ENCODE data around the gene MAMDC4.
"Not testable (repeated sequence)": the region's sequence is repeated elsewhere in the genome, so short reads cannot be mapped to it uniquely, and the experiment has no call there.

DNA sequence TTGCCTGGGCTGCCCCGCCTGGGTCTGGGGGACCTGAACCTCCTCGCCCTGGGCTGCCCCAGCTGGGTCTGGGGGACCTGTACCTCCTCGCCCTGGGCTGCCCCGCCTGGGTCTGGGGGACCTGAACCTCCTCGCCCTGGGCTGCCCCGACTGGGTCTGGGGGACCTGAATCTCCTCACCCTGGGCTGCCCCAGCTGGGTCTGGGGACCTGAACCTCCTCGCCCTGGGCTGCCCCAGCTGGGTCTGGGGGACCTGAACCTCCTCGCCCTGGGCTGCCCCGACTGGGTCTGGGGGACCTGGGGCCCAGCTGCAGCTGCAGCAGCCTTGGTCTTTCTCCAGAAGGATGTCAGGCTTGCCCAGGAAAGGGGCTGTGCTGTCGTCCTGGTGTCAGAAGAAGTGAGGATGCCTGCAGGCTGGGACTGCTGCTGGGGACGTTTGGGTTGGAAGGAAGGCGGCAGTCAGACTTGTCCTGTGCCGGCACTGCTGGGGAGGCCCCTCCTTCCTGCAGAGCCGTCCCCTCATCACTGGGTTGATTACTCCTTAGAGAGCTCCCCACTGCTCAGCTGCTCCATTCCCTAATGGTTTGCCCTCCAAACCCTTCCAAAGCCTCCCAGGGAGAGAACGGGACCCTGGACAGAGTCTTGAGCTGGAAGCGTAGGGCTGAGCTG is 18.6 kb upstream of the MAMDC4 start:
- not testable (repeated sequence) for TF ChIP-seq POLR2A (IDR thresholded peaks at IDR 0.05)
- TF ChIP-seq, protein P1, sequence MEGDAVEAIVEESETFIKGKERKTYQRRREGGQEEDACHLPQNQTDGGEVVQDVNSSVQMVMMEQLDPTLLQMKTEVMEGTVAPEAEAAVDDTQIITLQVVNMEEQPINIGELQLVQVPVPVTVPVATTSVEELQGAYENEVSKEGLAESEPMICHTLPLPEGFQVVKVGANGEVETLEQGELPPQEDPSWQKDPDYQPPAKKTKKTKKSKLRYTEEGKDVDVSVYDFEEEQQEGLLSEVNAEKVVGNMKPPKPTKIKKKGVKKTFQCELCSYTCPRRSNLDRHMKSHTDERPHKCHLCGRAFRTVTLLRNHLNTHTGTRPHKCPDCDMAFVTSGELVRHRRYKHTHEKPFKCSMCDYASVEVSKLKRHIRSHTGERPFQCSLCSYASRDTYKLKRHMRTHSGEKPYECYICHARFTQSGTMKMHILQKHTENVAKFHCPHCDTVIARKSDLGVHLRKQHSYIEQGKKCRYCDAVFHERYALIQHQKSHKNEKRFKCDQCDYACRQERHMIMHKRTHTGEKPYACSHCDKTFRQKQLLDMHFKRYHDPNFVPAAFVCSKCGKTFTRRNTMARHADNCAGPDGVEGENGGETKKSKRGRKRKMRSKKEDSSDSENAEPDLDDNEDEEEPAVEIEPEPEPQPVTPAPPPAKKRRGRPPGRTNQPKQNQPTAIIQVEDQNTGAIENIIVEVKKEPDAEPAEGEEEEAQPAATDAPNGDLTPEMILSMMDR (IDR thresholded peaks at IDR 0.05), result not testable (repeated sequence)
